SK-N-SH treated with all-trans-retinoic acid at 6 μM for 48 hours (cell line): ENCODE results near the gene NAT14.

Experiments used
- ATAC-seq: fragments of 200-7000 bp; cut with Tn5 transposase; 3 replicates; pipeline ENCODE4 v1.9.1; 2020; ENCODE audit warnings: mild to moderate bottlenecking, moderate library complexity
- ARNTL ChIP-seq: fragments of 450-650 bp; formaldehyde crosslinking; IDR thresholded peaks from 2 replicates; pipeline ENCODE4 v1.5.0; 2020; ENCODE audit warnings: low read depth, mild to moderate bottlenecking, moderate library complexity, borderline replicate concordance
- BACH2 ChIP-seq: fragments of 250-450 bp; sonication (Bioruptor Pico); IDR thresholded peaks from 2 replicates; pipeline ENCODE4 v1.9.0; 2021; ENCODE audit warnings: mild to moderate bottlenecking, borderline replicate concordance
- CREB5 ChIP-seq: fragments of 250-450 bp; sonication (Bioruptor Pico); IDR thresholded peaks from 2 replicates; pipeline ENCODE4 v1.5.1; 2020; ENCODE audit warnings: low read depth, mild to moderate bottlenecking, moderate library complexity
- CSDC2 ChIP-seq: fragments of 250-450 bp; sonication (Bioruptor Pico); IDR thresholded peaks from 2 replicates; pipeline ENCODE4 v1.5.0; 2020; ENCODE audit warnings: mild to moderate bottlenecking, moderate library complexity
- ESRRG ChIP-seq: fragments of 250-450 bp; sonication (Bioruptor Pico); IDR thresholded peaks from 2 replicates; pipeline ENCODE4 v1.6.1; 2021; ENCODE audit warnings: mild to moderate bottlenecking
- GLIS3 ChIP-seq: fragments of 250-450 bp; sonication (Bioruptor Pico); IDR thresholded peaks from 2 replicates; pipeline ENCODE4 v1.5.0; 2020; ENCODE audit warnings: mild to moderate bottlenecking, moderate library complexity
- ISL1 ChIP-seq: fragments of 250-450 bp; sonication (Bioruptor Pico); IDR thresholded peaks from 2 replicates; pipeline ENCODE4 v2.1.2; 2022; ENCODE audit warnings: mild to moderate bottlenecking, moderate library complexity
- OSR1 ChIP-seq: fragments of 250-450 bp; sonication (Bioruptor Pico); IDR thresholded peaks from 2 replicates; pipeline ENCODE4 v1.8.0; 2022; ENCODE audit warnings: moderate library complexity, mild to moderate bottlenecking, inconsistent platforms
- POU6F1 ChIP-seq: fragments of 250-450 bp; sonication (Bioruptor Pico); IDR thresholded peaks from 2 replicates; pipeline ENCODE4 v1.8.0; 2021; ENCODE audit warnings: low read depth, mild to moderate bottlenecking, moderate library complexity, borderline replicate concordance
- PPARA ChIP-seq: fragments of 250-450 bp; sonication (Bioruptor Pico); IDR thresholded peaks from 2 replicates; pipeline ENCODE4 v1.5.0; 2020; ENCODE audit warnings: mild to moderate bottlenecking, borderline replicate concordance
- RARB ChIP-seq: fragments of 250-450 bp; sonication (Bioruptor Pico); IDR thresholded peaks from 2 replicates; pipeline ENCODE4 v1.8.0; 2021; ENCODE audit warnings: mild to moderate bottlenecking, moderate library complexity
- SNAI2 ChIP-seq: fragments of 250-450 bp; sonication (Bioruptor Pico); IDR thresholded peaks from 2 replicates; pipeline ENCODE4 v1.5.0; 2020; ENCODE audit warnings: mild to moderate bottlenecking, moderate library complexity
- TCF4 ChIP-seq: fragments of 250-450 bp; sonication (Bioruptor Pico); IDR thresholded peaks from 2 replicates; pipeline ENCODE4 v1.8.0; 2021; ENCODE audit warnings: mild to moderate bottlenecking, moderate library complexity, borderline replicate concordance
- TOX ChIP-seq: fragments of 250-450 bp; sonication (Bioruptor Pico); IDR thresholded peaks from 2 replicates; pipeline ENCODE4 v1.8.0; 2021; ENCODE audit warnings: mild to moderate bottlenecking, moderate library complexity, borderline replicate concordance
- TSHZ2 ChIP-seq: fragments of 250-450 bp; sonication (Bioruptor Pico); IDR thresholded peaks from 2 replicates; pipeline ENCODE4 v1.5.0; 2020; ENCODE audit warnings: mild to moderate bottlenecking, moderate library complexity
- ZC3H10 ChIP-seq: fragments of 250-450 bp; sonication (Bioruptor Pico); IDR thresholded peaks from 2 replicates; pipeline ENCODE4 v1.5.1; 2021; ENCODE audit warnings: mild to moderate bottlenecking, moderate library complexity
- ZFP3 ChIP-seq: fragments of 250-450 bp; sonication (Bioruptor Pico); IDR thresholded peaks from 2 replicates; pipeline ENCODE4 v1.5.0; 2020; ENCODE audit warnings: mild to moderate bottlenecking, moderate library complexity
- ZNF565 ChIP-seq: fragments of 450-650 bp; formaldehyde crosslinking; conservative IDR thresholded peaks from 2 replicates; pipeline ENCODE4 v1.5.0; 2020; ENCODE audit warnings: low read depth, mild to moderate bottlenecking, moderate library complexity
- ZNF70 ChIP-seq: fragments of 450-650 bp; formaldehyde crosslinking; IDR thresholded peaks from 2 replicates; pipeline ENCODE4 v1.5.0; 2020; ENCODE audit warnings: mild to moderate bottlenecking, moderate library complexity

Gene NAT14

GRCh38 chr19:55484593-55485438, at the start of gene NAT14:
TSS of gene NAT14 (plus strand) at chr19:55485188. CDS start at chr19:55485709, 521 bp downstream.
- peak; percentile 30 for ATAC-seq

GRCh38 chr19:55436847-55437246, 48.1 kb upstream of the NAT14 start:
- ATAC-seq = no peak
- TF ChIP-seq POU6F1 (CRISPR knock-in tag) (no peak), RARB (CRISPR knock-in tag) (no peak), CREB5 (no peak), ZC3H10 (CRISPR knock-in tag) (no peak), TSHZ2 (no peak), BACH2 (CRISPR knock-in tag) (no peak), PPARA (CRISPR knock-in tag) (no peak), TOX (CRISPR knock-in tag) (no peak), SNAI2 (CRISPR knock-in tag) (no peak), OSR1 (no peak), ARNTL (CRISPR knock-in tag) (no peak), ESRRG (CRISPR knock-in tag) (no peak), CSDC2 (CRISPR knock-in tag) (no peak), ZNF565 (CRISPR knock-in tag) (no peak), ZNF70 (no peak), ZFP3 (CRISPR knock-in tag) (no peak), TCF4 (CRISPR knock-in tag) (no peak)
- TF ChIP-seq, all 23 proteins: peak for 0

More at GRCh38 chr19:55484593-55485438, at the start of gene NAT14:
- TF ChIP-seq ZFP3 (CRISPR knock-in tag) (no peak), OSR1 (no peak), GLIS3 (0 out of 2 replicates have a peak, but pooled peaks have one; percentile 14), CREB5 (no peak), ZNF70 (no peak)

- peak; percentile 86 for ATAC-seq
- TF ChIP-seq ISL1 (CRISPR knock-in tag) = 0 out of 2 replicates have a peak, but pooled peaks have one; percentile 16
- no peak for TF ChIP-seq ARNTL (CRISPR knock-in tag)
- no peak for TF ChIP-seq RARB (CRISPR knock-in tag)
- peak; percentile 72; the same call in 1 of the 2 replicates for TF ChIP-seq SNAI2 (CRISPR knock-in tag)
- peak; percentile 71; the same call in 1 of the 2 replicates for TF ChIP-seq CSDC2 (CRISPR knock-in tag)
- TF ChIP-seq ZNF565 (CRISPR knock-in tag) = no peak
- no peak for TF ChIP-seq BACH2 (CRISPR knock-in tag)
- no peak for TF ChIP-seq TSHZ2
- no peak for TF ChIP-seq ZC3H10 (CRISPR knock-in tag)
Measured at GRCh38 chr19:55437410-55437809, 47.6 kb upstream of the NAT14 start.
